ENCODE data around the gene CFAP221.
"Not testable (repeated sequence)": the region's sequence is repeated elsewhere in the genome, so short reads cannot be mapped to it uniquely, and the experiment has no call there.

The CFAP221 gene

GRCh38 chr2:119591523-119591922 is 47.3 kb downstream of the CFAP221 start:
- DNase-seq, result no peak

GRCh38 chr2:119592436-119592835 is 48.2 kb downstream of the CFAP221 start:
- no peak for DNase-seq

- no peak for DNase-seq
These were observed 52.4 kb downstream of the CFAP221 start for GRCh38 chr2:119596638-119597037.

GRCh38 chr2:119598596-119599263 is 54.5 kb downstream of the CFAP221 start:
- no peak for DNase-seq

GRCh38 chr2:119599384-119599783 is 55.1 kb downstream of the CFAP221 start:
- DNase-seq, result no peak

GRCh38 chr2:119605096-119605495 is 60.8 kb downstream of the CFAP221 start:
- DNase-seq, result no peak

GRCh38 chr2:119606674-119607073 is 62.4 kb downstream of the CFAP221 start:
- no peak for DNase-seq

GRCh38 chr2:119608553-119608952 is 64.3 kb downstream of the CFAP221 start:
- DNase-seq, result no peak

- DNase-seq, result no peak
These were observed 65.1 kb downstream of the CFAP221 start for GRCh38 chr2:119609337-119609736.

GRCh38 chr2:119614140-119614539 is 69.9 kb downstream of the CFAP221 start:
- not testable (repeated sequence) for DNase-seq

GRCh38 chr2:119616421-119616820 is 72.2 kb downstream of the CFAP221 start:
- no peak for DNase-seq

- no peak for DNase-seq
These were observed 73.2 kb downstream of the CFAP221 start for GRCh38 chr2:119617455-119617854.

- not testable (repeated sequence) for DNase-seq
These were observed 74.5 kb downstream of the CFAP221 start for GRCh38 chr2:119618725-119619124.

GRCh38 chr2:119625226-119625625 is 81.0 kb downstream of the CFAP221 start:
- no peak for DNase-seq

GRCh38 chr2:119629323-119629825 is 85.1 kb downstream of the CFAP221 start:
- DNase-seq, result no peak

- no peak for DNase-seq
These were observed 85.9 kb downstream of the CFAP221 start for GRCh38 chr2:119630121-119630520.

GRCh38 chr2:119637371-119637770 is 93.1 kb downstream of the CFAP221 start:
- DNase-seq, result no peak

- DNase-seq, result no peak
These were observed 94.0 kb downstream of the CFAP221 start for GRCh38 chr2:119638246-119638645.

- no peak for DNase-seq
These were observed 94.7 kb downstream of the CFAP221 start for GRCh38 chr2:119638685-119639554.

GRCh38 chr2:119641562-119642258 is 97.5 kb downstream of the CFAP221 start:
- no peak for DNase-seq

- no peak for DNase-seq
These were observed 99.9 kb downstream of the CFAP221 start for GRCh38 chr2:119644186-119644585.

- DNase-seq, result no peak
These were observed 101.1 kb downstream of the CFAP221 start for GRCh38 chr2:119645173-119645855.

- no peak for DNase-seq
These were observed 101.9 kb downstream of the CFAP221 start for GRCh38 chr2:119646149-119646548.
